GM18867 (cell line): ENCODE measurements around the gene PRKCZ.

ENCODE experiments used
- ATAC-seq: cut with Tn5 transposase; IDR thresholded peaks from one replicate; pipeline ENCODE4 v1.9.1; 2021; ENCODE audit warnings: mild to moderate bottlenecking, moderate library complexity; ENCODE audit not compliant: unreplicated experiment

PRKCZ gene

GRCh38 chr1:2024451-2024850 is 25.8 kb upstream of the PRKCZ start:
- no peak for ATAC-seq

- ATAC-seq: no peak
Observed at GRCh38 chr1:2024887-2025286, 25.3 kb upstream of the PRKCZ start.

GRCh38 chr1:2025491-2025981 is 24.7 kb upstream of the PRKCZ start:
- no peak for ATAC-seq

- ATAC-seq: no peak
Observed at GRCh38 chr1:2027961-2028583, 22.1 kb upstream of the PRKCZ start.

DNA sequence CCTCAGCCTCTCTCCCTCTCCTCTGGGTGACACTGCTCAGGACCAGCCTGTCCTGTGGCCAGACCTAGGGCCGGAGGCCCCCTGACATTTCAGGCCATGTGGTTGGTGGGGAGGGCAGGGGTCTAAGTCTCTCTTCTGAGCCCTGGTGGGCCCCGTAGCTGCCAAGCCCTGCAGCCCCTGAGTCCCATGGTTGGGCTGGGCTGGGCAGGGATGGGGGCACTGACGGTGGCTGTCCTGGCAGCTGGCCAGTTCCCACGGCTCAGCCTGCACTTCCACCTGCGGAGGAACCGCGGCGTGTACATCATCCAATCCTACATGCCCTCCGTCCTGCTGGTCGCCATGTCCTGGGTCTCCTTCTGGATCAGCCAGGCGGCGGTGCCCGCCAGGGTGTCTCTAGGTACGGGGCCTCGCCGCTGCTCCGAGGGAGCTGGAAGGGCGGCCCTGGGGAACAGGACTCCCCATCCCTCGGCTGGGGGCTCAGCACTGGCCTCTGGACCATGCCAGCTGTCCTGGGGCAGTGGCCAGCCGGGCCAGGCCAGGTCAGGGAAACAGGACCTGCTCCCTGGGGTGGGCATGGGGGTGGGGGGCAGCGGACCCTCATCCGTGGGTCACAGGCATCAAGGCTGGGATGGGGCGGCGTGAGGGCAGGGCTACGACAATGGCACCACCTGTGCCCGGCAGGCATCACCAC is 21.2 kb upstream of the PRKCZ start:
- no peak for ATAC-seq

DNA sequence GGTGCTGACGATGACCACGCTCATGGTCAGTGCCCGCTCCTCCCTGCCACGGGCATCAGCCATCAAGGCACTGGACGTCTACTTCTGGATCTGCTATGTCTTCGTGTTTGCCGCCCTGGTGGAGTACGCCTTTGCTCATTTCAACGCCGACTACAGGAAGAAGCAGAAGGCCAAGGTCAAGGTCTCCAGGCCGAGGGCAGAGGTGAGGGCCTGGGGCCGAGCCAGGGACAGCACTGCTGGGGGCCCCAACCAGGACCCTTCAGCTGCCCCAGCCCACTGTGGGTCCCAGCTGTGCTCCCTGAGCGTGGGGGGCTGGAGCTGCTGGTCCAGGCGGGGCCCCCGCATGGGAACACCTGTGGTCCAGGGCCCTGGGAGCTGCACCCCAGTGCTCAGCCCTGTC is 20.6 kb upstream of the PRKCZ start:
- no peak for ATAC-seq

DNA sequence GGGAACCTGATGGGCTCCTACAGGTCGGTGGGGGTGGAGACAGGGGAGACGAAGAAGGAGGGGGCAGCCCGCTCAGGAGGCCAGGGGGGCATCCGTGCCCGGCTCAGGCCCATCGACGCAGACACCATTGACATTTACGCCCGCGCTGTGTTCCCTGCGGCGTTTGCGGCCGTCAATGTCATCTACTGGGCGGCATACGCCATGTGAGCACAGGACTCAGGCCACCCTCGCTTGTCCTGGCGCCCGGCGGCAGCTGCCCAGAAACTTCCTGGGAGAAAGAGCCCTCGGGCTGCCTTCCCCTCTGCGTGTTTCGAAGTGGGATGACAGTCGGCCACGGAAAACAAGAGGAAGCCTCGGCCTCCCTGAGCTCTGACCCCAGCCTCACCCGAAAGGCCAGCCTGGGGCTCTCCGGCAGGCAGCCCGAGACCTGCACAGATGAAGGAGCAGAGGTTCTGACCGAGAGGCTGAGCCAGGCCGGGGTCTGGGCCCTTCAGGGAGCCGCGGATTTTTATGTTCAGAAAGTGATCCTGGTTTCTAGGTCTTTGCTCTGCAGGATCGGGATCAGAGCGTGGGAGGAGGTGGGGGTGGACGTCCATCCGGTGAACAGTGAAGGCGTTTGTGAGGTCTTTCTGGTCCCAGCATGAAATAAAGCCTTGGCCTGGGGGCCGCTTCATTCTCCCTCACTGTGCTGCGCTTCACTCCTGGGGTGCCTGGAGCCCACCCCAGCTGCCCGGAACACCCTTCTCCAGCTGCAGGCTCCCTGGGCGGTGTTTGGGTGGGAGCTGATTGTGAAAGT is 19.9 kb upstream of the PRKCZ start:
- ATAC-seq: no peak

DNA sequence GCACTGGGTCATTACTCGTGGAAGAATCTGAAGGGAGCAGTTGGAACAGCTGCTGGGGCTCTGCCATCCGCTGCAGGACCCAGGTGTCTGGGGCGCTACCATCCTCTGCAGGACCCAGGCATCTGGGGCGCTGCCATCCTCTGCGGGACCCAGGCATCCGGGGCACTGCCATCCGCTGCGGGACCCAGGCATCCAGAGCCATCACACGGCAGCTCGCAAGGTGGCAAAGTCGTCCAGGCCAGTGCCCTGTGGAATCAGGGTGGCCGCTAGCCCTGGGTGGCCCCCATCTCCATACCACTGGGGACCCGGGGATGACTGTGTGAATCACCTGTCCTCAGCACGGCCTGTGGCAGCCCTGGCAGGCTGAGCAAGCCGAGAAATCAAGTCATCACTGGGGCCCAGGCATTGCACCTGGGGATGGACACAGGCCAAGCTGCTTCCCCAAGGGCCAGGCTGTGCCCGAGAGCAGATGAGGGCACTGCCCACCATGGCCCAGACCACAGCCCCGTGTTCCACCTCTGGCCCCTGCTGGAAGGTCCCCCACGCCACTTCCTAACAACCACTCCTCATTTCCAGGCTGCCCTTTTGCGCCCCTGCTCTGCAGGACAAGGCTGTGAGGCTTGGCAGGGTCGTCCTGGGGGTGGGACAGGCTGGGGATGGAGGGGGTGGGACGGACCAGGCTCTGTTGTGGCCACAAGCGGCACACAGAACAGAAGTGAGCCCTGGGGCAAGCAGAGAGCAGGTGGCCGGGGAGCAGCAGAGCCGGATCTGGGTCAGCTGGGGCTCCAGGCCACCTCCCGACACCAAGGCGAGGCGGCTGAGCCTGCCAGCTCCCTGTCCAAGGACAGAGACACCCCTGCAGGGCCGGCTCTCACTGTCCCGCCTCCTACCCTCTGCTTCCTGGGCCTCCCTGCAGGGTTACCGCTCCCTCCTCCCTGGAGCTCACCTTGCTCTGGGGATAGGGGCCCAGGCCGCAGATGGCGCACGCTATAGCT is 18.4 kb upstream of the PRKCZ start:
- ATAC-seq: no peak

DNA sequence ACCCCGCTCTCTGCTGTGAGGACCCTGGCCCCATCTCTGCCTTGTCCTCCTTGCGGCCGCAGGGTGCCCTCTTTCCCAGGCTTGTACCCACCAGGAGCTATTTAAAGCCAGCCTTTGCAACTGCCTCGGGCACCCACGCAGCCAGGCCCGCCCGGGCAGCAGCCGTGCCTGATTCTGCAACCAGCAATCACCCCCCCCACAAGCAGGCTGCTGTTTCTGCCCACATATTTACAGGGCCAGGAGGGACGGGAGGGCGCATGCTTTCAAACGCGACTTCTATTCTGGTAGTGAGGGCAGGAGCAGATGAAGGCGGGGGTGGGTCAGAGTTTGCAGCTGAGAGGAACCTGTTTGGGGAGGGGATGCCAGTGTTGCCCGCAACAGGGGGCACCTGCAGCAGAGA is 17.5 kb upstream of the PRKCZ start:
- ATAC-seq: no peak

GRCh38 chr1:2033165-2033564 is 17.0 kb upstream of the PRKCZ start:
- ATAC-seq: no peak

DNA sequence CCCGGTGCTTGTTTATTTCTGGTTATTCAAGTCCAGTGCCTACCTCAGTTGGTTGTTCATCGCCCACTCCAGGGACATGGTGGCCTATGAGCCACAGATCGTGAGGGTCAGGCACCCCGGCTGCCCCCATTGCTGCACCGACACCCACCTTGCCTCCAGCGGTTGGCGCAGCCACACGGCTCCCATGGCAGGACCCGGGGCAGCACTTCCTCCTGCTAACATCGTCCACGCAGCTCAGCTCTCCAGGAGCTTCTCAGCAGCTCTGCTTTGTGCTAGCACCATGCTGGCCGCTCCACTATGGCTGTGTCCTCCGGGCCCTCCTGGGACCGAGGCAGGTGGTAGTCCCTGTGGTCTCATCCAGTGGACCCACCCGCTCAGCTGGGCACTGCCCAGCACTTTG is 13.9 kb upstream of the PRKCZ start:
- no peak for ATAC-seq

DNA sequence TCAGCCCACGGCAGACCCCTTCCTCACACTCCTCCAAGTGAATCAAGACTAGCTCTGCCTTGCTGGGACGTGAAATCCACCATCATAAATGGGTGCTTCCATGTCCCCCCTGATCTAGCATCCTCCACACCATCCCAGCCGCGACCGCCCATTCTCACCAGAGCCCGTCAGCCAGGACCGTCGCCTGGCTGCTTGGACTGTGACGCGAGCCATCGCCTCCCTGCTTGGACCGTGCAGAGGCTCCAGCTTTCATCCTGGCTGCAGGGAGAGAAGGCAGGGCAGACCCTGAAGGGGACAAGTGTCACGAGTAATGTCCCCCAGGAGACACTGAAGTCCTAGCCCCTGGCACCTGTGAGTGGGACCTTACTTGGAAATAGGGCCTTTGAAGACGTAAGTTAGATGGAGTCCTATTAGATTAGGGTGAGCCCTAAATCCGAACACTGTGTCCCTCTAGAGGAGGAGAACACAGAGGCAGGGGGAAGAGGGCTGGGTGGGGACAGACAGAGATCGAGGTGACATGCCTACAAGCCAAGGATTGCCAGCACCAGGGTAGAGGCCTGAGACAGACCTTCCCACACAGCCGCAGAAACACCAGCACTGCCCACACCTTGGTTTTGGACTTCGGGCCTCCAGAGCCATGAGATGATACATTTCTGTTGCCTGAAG is 12.8 kb upstream of the PRKCZ start:
- ATAC-seq: no peak

DNA sequence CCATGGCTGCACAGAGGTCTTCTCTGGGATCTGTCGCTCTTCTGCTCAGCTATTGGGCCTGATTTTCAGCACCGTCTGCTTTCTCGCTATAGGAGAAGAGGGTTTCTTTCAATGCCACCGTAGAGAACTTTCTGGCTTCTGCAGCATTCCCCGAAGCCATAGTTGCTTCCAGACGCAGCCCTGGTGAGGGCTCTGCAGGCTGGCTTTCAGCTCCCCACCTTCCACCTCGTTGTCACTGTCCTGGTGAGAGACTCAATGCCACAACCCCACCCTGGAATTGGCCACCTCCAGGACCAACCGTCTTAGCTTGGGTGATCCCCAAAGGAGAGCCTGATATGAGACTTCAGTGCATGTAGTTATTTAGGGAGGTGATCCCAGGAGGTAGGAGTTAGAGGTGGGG is 12.0 kb upstream of the PRKCZ start:
- ATAC-seq: no peak

DNA sequence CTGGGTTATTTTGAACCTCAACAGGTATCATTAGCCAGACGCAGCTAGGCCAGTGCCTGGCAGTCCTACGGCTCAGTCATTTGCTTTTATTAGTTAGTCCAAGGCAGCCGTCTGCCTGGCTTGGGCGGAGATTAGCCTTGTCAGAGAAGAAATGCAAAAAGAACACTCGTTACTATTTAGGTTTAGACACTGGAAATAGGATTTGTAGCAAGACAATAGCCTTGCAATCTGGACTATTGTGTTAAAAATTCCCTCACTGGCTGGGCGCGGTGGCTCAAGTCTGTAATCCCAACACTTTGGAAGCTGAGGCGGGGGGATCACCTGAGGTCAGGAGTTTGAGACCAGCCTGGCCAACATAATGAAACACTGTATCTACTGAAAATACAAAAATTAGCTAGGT is 11.0 kb upstream of the PRKCZ start:
- ATAC-seq: no peak

DNA sequence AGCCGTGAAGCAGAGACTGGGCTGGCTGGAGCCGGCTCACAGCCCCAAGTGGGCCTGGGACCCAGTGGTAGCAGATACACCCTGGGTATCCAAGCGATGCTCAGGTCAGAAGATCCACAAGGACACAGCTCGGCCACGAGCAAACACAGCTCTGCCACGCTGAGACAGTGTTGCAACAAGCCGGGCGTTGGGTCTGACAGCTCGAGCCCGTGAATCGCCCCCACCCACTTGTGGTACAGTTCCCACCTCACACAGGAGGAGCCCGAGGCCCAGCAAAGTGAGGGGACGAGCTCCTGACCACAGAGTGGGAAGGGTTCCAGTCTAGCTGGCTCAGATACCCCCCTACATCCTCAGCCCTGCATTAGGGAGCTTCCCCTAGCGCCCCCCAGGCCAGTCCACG is 8.9 kb upstream of the PRKCZ start:
- ATAC-seq: no peak

DNA sequence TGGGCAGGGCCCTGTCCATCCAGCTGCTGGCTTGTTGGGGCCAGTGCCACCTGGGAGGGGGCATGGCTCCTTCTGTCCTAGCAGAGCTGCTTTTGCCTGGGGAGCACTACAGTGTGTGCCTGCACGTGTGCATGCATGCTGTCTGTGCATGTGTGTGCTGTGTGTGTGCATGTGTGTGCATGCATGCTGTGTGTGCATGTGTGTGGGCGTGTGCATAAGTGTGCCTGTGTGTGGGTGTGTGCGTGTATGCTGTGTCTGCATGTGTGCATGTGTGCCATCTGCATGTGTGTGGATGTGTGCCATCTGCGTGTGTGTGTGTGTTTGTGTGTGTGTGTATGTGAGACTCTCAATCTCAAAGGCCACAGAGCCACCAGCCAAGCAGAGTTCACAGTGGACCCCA is 8.3 kb upstream of the PRKCZ start:
- ATAC-seq: no peak

DNA sequence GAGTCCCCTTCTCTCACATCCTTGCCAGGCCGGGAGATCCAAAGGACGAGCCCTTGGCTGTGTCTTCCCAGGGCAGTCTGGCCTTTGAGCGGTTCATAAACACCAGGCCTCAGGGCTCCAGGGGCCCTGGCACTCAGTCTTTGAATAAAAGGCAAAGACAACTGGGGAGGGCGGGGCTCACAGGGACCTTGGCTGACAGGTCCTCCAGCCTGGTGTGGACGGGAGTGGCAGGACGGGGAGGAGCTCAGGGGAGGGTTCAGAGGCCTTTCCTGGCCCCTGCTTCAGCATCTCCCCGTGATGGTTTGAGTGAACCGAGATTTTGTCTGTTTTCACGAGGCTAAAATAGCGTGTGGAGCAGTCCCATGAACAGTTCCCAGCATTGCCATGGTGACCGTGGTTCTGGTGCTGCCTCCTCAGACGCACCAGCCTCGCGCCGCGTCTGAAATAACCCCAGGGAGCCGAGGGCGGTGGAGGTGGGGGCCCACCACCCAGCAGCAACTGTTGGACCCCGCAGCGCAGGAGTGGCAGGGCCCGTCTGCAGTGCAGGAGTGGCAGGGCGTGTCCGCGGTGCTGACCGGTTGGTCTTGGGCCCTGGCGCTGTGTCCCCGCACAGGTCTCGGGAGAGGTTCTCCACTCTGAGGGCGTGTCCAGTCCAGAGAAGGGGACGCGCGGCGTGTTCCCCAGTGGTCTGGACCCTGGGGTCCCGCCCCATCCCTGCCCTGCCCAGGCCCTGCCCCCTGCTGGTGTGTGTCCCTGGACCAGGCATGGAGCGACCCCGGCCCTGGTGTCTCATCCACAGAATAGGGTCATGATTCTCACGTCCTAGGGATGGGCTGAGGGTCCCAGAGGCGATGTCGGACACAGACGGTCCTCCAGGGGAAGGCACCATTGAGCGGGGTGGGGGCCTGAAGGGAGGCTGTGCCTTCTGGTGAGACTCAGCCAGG is 7.1 kb upstream of the PRKCZ start:
- ATAC-seq: no peak

GRCh38 chr1:2043886-2044285 is 6.3 kb upstream of the PRKCZ start:
- no peak for ATAC-seq
